Astrocyte of the cerebellum (primary cell): Measurements from ENCODE around the gene RTN3.
"Not testable (repeated sequence)": the region's sequence is repeated elsewhere in the genome, so short reads cannot be mapped to it uniquely, and the experiment has no call there.

Experiments
- DNase-seq: peaks from one replicate; pipeline ENCODE4 v3.0.0-alpha.2; 2011; ENCODE audit warnings: low read depth
- H3K4me3 ChIP-seq: 2 replicates; pipeline ENCODE4 v1.5.1; 2011; ENCODE audit warnings: mild to moderate bottlenecking, low read depth, low read length, moderate library complexity
- CTCF ChIP-seq: IDR thresholded peaks from 2 replicates; pipeline ENCODE4 v1.5.1; 2012; ENCODE audit warnings: low read length, low read depth, moderate library complexity, mild to moderate bottlenecking; ENCODE audit errors: missing control alignments
- in situ Hi-C: cut with HindIII; loops from 2 replicates; pipeline ENCODE4 v1.10.0; 2017; ENCODE audit warnings: low sequenced_read_pairs

RTN3 gene

GRCh38 chr11:63767565-63768236 is 86.4 kb downstream of the RTN3 start:
- in situ Hi-C loops = no loop called here
- TF ChIP-seq CTCF = no peak
- peak; percentile 55 for DNase-seq
- peak overlapping the region; percentile 96 for H3K4me3 ChIP-seq

- no peak for DNase-seq
- in situ Hi-C loops = no loop called here
- H3K4me3 ChIP-seq = peak within 1 kb of the TSS; percentile 96
- peak; percentile 39 for TF ChIP-seq CTCF
Observed at GRCh38 chr11:63768237-63769041, 87.1 kb downstream of the RTN3 start, which contains the start of gene ZFTA. Gene ZFTA, minus strand, starts transcription at chr11:63768775. Its CDS starts 153 bp downstream, at chr11:63768622.

- no peak for DNase-seq
- H3K4me3 ChIP-seq = peak overlapping the region; percentile 96
- TF ChIP-seq CTCF = no peak
- in situ Hi-C loops = no loop called here
Observed at GRCh38 chr11:63769042-63769713, 87.9 kb downstream of the RTN3 start.

GRCh38 chr11:63769714-63770455 is 88.6 kb downstream of the RTN3 start:
- DNase-seq = no peak
- in situ Hi-C loops = no loop called here
- H3K4me3 ChIP-seq = peak overlapping the region; percentile 96
- no peak for TF ChIP-seq CTCF

GRCh38 chr11:63770763-63771162 is 89.5 kb downstream of the RTN3 start:
- H3K4me3 ChIP-seq = no peak overlapping the region
- no peak for DNase-seq
- in situ Hi-C loops = no loop called here
- no peak for TF ChIP-seq CTCF

GRCh38 chr11:63771741-63772318 is 90.5 kb downstream of the RTN3 start:
- DNase-seq, H3K4me3 ChIP-seq, in situ Hi-C loops: not testable (repeated sequence)
